AG04450 (cell line): ENCODE results near the gene CORIN. TPM values are rescaled to one million over a fixed set of nuclear protein-coding genes. Genes with fewer than 3 reads are reported as not detected.
"Not testable (repeated sequence)": the region's sequence is repeated elsewhere in the genome, so short reads cannot be mapped to it uniquely, and the experiment has no call there.

Experiments
- CTCF ChIA-PET: fragments of 300-600, 350-600 bp; formaldehyde crosslinking; extraction: SDS; loops from one replicate; lab custom pipeline; 2022; ENCODE audit warnings: antibody characterized with exemption, inconsistent platforms; lab: Charles Lee
- POLR2A ChIA-PET: fragments of 350-600 bp; formaldehyde crosslinking; extraction: SDS; loops from one replicate; lab custom pipeline; 2021; ENCODE audit warnings: antibody characterized with exemption, inconsistent platforms; lab: Yijun Ruan, JAX
- DNase-seq: peaks from one replicate; pipeline ENCODE4 v3.0.0-alpha.2; 2011; ENCODE audit warnings: low read depth, low spot score
- H3K27ac ChIP-seq: one replicate; pipeline ENCODE4 v1.5.1; 2012; ENCODE audit warnings: low read depth, low read length, control low read depth
- H3K27me3 ChIP-seq: one replicate; pipeline ENCODE4 v1.6.0; 2012; ENCODE audit warnings: low read length; ENCODE audit not compliant: control insufficient read depth, insufficient read depth
- H3K4me3 ChIP-seq: 2 replicates; pipeline ENCODE4 v1.5.1; 2011; ENCODE audit warnings: mild to moderate bottlenecking, low read depth, low read length, control low read depth
- H3K9me3 ChIP-seq: 2 replicates; pipeline ENCODE4 v1.5.1; 2012; ENCODE audit warnings: low read length; ENCODE audit not compliant: control insufficient read depth, insufficient read depth
- CTCF ChIP-seq: IDR thresholded peaks from 2 replicates; pipeline ENCODE4 v1.5.1; 2011; ENCODE audit warnings: low read depth, low read length, control low read depth, inconsistent platforms
- polyA plus RNA-seq: library from polyadenylated mRNA; depleted of rRNA; stranded (reverse); fragments of >200 nt; gene quantifications from 2 replicates; pipeline ENCODE4 v1.2.3, GENCODE V29; 2011

Gene CORIN
- polyA plus RNA-seq, 1 experiment: 29.6 TPM

DNA sequence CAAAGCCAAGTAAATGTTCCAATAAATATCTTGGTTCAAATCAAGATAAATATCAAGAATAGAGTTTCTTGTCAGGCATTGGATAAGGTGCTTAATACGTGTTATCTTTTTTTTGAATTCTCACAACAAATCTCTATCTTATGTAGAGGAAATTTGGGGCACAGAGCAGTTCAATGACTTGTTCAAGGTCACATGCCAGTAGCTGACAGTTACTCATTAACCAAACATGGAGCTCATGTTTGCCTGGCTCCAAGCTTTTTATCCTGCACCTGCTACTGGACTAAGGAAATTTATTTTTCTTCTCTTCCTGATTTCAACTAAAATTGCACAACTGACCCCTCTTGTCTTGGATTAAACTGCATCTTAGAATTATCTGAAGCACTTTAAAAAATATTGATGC, 276.5 kb downstream of the CORIN start:
- TF ChIP-seq CTCF: no peak
- ChIA-PET CTCF (no interaction called here), POLR2A (no interaction called here)
- Histone ChIP-seq H3K4me3 (no peak overlapping the region), H3K27ac (no peak overlapping the region), H3K9me3 (no peaks in the 10 kb centered on the region), H3K27me3 (no peaks in the 10 kb centered on the region)
- no peak for DNase-seq

DNA sequence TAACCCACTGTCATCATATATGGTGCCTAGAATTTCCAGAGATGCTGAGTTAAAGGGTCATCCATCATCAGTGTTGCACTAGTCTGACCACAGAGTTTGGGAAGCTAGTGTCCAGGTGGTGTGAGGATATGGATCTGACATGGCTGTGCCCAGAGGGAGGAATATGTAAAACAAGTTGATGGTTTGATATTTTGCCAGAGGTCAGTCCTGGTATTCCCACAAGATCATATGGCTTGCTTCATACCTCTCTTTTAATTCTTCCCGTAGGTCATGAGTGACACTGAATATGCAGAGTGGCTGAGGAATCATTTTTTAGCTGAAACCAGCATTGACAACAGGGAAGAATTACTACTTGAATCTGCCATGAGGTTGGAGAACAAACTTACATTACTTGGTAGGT, 277.2 kb downstream of the CORIN start:
- TF ChIP-seq CTCF: no peak
- ChIA-PET POLR2A (no interaction called here), CTCF (no interaction called here)
- Histone ChIP-seq H3K9me3 (no peaks in the 10 kb centered on the region), H3K4me3 (no peak overlapping the region), H3K27ac (no peak overlapping the region), H3K27me3 (no peaks in the 10 kb centered on the region)
- no peak for DNase-seq

- H3K4me3 ChIP-seq: no peak overlapping the region
- no peak for DNase-seq
- no peak overlapping the region for H3K27ac ChIP-seq
- CTCF ChIA-PET: no interaction called here
- H3K9me3 ChIP-seq: no peaks in the 10 kb centered on the region
- TF ChIP-seq CTCF: no peak
- H3K27me3 ChIP-seq: no peaks in the 10 kb centered on the region
- POLR2A ChIA-PET: no interaction called here
Measured at GRCh38 chr4:47557255-47557654, 280.6 kb downstream of the CORIN start.

- H3K4me3 ChIP-seq, POLR2A ChIA-PET, H3K27ac ChIP-seq, H3K27me3 ChIP-seq, DNase-seq, H3K9me3 ChIP-seq: not testable (repeated sequence)
- CTCF ChIA-PET: interaction anchor here (0.9 to 1.9 kb wide), 2 partner anchors 8 to 10 kb away, joined by 3 to 11 read pairs; no protein-coding TSS in a partner anchor
Measured at GRCh38 chr4:47555920-47556319, 281.9 kb downstream of the CORIN start.

DNA sequence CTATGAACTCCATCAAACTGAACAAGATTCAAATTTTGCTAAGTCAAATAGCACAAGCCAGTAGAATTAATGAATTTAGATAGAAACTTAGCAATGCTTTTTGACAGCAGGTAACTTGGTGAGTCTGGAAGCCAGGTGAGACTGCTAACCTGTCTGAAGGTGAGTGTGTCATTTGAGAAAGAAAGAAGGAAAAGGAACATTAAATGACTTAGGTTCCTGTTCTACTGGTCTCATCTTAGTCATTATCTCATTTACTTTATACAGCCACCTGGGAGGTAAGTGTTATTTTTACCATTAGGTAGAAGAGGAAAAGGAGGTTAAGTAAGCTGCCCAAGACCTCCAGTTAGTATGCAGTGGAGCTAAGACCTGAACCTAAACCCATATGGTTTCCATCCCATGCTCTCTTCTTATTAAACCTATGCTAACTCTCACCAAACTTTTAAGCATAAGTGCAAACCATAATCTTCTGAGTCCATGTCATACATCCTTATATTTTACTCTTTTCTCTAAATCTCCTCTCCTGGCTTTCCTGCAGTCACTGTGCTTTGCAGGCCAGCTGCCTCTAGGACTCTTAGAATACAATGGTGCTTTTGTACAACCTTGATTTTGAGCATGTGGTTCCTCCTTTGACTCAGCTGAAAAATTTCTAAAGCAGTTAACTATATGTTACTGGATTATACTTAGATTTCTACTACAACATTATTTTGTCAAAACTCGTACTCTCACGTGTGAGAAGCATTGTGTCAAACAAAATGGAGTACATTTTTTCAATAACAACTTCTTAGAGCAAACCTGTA, 284.3 kb downstream of the CORIN start:
- H3K9me3 ChIP-seq: no peaks in the 10 kb centered on the region; the same call in 1 of the 2 replicates
- DNase-seq: no peak
- ChIA-PET CTCF (interaction anchor here (1.2 kb wide), 1 partner anchor 10 kb away, joined by 3 read pairs; no protein-coding TSS in a partner anchor), POLR2A (no interaction called here)
- H3K27ac ChIP-seq: no peak overlapping the region
- H3K4me3 ChIP-seq: no peak overlapping the region
- no peaks in the 10 kb centered on the region for H3K27me3 ChIP-seq
- no peak for TF ChIP-seq CTCF
